Upper lobe of left lung (tissue), 6 donors: Measurements from ENCODE around the gene PARD6B. TPM values are rescaled to one million over a fixed set of nuclear protein-coding genes. Genes with fewer than 3 reads are reported as not detected.

Source experiments
- ATAC-seq, 2 donors: fragments of 200-7000 bp; cut with Tn5 transposase; one replicate each; pipeline ENCODE4 v1.9.1; 2022; ENCODE audit warnings: mild to moderate bottlenecking in 2 of 2, moderate library complexity in 2 of 2; ENCODE audit not compliant: low FRiP score in 2 of 2
- DNase-seq, 2 donors: peaks; one replicate each; pipeline ENCODE4 v3.0.0-alpha.2; 2019 to 2020
- H3K27ac ChIP-seq, 4 donors: fragments of 200-600 bp; sonication (generic); one replicate each; pipeline ENCODE4 v1.5.1; 2016 to 2019
- H3K27me3 ChIP-seq, 4 donors: fragments of 200-600 bp; sonication (generic); one replicate each; pipeline ENCODE4 v1.5.1; 2017 to 2019
- H3K36me3 ChIP-seq, 4 donors: fragments of 200-600 bp; sonication (generic); one replicate each; pipeline ENCODE4 v1.5.1; 2016 to 2019
- H3K4me1 ChIP-seq, 4 donors: fragments of 200-600 bp; sonication (generic); one replicate each; pipeline ENCODE4 v1.5.1; 2018 to 2019
- H3K4me3 ChIP-seq, 4 donors: fragments of 200-600 bp; sonication (generic); one replicate each; pipeline ENCODE4 v1.5.1; 2017 to 2019; ENCODE audit warnings: mild to moderate bottlenecking in 2 of 4, moderate library complexity in 1 of 4
- H3K9me3 ChIP-seq, 4 donors: fragments of 200-600 bp; sonication (generic); one replicate each; pipeline ENCODE4 v1.5.1; 2018 to 2019
- EP300 ChIP-seq, 4 donors: sonication (generic); formaldehyde crosslinking; IDR thresholded peaks; one replicate each; pipeline ENCODE4 v1.5.1; 2017; ENCODE audit warnings: antibody characterized with exemption in 4 of 4, control low read depth in 2 of 4
- POLR2A ChIP-seq, 4 donors: fragments of 450-650 bp; IDR thresholded peaks; one replicate each; pipeline ENCODE4 v1.5.1; 2016 to 2017; ENCODE audit warnings: antibody characterized with exemption in 4 of 4, mild to moderate bottlenecking in 2 of 4
- POLR2AphosphoS5 ChIP-seq, 2 donors: sonication (generic); formaldehyde crosslinking; IDR thresholded peaks; one replicate each; pipeline ENCODE4 v1.5.1; 2017; ENCODE audit warnings: antibody characterized with exemption in 2 of 2
- WGBS, 2 donors: methylation state at CpG; one replicate each; pipeline ENCODE4 v1.1.5; 2017 to 2018; 5-methylcytosine and 5-hydroxymethylcytosine counted together
- total RNA-seq, 6 donors: library from RNA; depleted of rRNA in 4 of 6; stranded (reverse); fragments of >200 nt in 4 of 6; gene quantifications; one replicate each; pipeline versions ENCODE4 v1.1.0 to v1.2.1, GENCODE V29; 2016 to 2021
- TF ChIP-seq, protein P1 (sequence below), 6 experiments: fragments of 450-650 bp in 4 of 6; fragments of 200-600 bp in 2 of 6; sonication (generic) in 2 of 6; IDR thresholded peaks; one replicate each; pipeline ENCODE4 v1.5.1; 2016 to 2019; ENCODE audit warnings: antibody characterized with exemption in 6 of 6
- donor health status: DM: no; HTN: no; CAD: no; lungs with moderate emphysema.
- donor health status: DM: no; HTN: yes; CAD: no; lungs with severe emphysema.

Gene PARD6B
- total RNA-seq, 6 donors from 2014 or later = 7.3 to 56.4 (median 43.4) TPM

DNA sequence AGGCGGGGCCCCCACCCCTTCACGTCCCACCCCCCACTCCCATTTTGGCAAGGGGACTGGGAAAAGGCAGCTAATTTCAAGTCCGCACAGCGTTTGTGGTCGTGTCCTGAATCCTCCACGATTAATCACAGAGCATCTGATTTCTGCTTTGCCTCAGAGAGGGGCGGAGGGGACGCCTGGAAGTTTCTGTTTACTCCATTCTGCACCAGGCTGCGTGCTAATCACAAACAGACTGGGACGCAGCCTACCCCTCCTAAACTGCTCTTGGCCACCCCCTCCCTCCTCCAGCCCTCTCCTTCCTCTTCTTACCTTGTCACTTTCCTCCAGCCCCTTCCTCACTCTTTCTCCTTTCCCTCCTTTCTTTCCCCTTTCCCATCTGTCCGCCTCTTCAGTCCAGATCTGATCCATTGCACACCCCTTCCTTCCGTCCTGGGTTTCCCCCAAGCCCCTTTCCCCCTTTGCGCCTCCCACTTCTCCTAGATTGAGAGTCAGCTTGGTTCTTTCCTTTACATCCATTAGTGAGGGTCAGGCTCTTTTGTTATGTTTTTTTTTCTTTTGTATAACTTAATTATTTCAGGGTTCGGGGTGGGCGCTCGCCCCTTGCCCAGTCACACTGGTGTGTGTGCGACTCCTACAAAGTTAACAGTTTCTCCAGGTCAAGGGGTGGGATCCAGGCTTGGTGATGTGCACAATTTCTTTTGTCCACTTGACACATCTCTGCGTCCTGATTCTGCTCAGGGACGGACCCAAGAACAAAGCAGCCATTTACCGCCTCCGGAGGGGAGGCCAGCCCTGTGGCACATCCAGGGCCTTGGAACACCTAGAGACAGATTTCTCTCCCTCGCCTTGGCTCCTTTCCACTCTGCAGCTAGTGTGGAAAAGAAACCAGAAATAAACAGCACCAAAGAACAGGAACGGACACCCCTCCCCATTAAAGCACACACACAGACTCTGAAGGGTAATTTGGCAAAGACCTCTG lies 39.5 kb upstream of the PARD6B start:
- peak in 1 of 2 donors; percentile 33 for ATAC-seq

GRCh38 chr20:50692552-50692933 lies 38.8 kb upstream of the PARD6B start:
- Histone ChIP-seq H3K27me3 (no peaks in the 10 kb centered on the region), H3K4me3 (no peak overlapping the region), H3K4me1 (peaks cover 9 to 29% (median 14%) of the 10 kb centered on the region in 4 donors), H3K9me3 (no peaks in the 10 kb centered on the region), H3K36me3 (no peaks in the 10 kb centered on the region), H3K27ac (peak overlapping the region in 1 of 4 donors; percentile 46)
- ATAC-seq (no peak), DNase-seq (no peak)
- TF ChIP-seq POLR2A (IDR thresholded peaks at IDR 0.05) = no peak
- TF ChIP-seq POLR2AphosphoS5 (IDR thresholded peaks at IDR 0.05) = no peak
- no peak for TF ChIP-seq EP300 (IDR thresholded peaks at IDR 0.05)
- TF ChIP-seq, protein P1, sequence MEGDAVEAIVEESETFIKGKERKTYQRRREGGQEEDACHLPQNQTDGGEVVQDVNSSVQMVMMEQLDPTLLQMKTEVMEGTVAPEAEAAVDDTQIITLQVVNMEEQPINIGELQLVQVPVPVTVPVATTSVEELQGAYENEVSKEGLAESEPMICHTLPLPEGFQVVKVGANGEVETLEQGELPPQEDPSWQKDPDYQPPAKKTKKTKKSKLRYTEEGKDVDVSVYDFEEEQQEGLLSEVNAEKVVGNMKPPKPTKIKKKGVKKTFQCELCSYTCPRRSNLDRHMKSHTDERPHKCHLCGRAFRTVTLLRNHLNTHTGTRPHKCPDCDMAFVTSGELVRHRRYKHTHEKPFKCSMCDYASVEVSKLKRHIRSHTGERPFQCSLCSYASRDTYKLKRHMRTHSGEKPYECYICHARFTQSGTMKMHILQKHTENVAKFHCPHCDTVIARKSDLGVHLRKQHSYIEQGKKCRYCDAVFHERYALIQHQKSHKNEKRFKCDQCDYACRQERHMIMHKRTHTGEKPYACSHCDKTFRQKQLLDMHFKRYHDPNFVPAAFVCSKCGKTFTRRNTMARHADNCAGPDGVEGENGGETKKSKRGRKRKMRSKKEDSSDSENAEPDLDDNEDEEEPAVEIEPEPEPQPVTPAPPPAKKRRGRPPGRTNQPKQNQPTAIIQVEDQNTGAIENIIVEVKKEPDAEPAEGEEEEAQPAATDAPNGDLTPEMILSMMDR (IDR thresholded peaks at IDR 0.05) = no peak
- 79 to 80% methylated on average over 2 of the region's 2 CpGs for WGBS, 2 donors

More for the DNA sequence above, 39.5 kb upstream of the PARD6B start:
- no peak for DNase-seq
- H3K4me3 ChIP-seq = peak overlapping the region in 3 of 4 donors; percentile 39 to 47 (median 46)
- TF ChIP-seq, protein P1 (IDR thresholded peaks at IDR 0.05) = no peak
- no peak for TF ChIP-seq EP300 (IDR thresholded peaks at IDR 0.05)
- TF ChIP-seq POLR2AphosphoS5 (IDR thresholded peaks at IDR 0.05) = no peak
- no peak for TF ChIP-seq POLR2A (IDR thresholded peaks at IDR 0.05)
- no peaks in the 10 kb centered on the region for H3K36me3 ChIP-seq
- WGBS, 2 donors = 33 to 42% methylated on average over 21 to 22 of the region's 23 CpGs
- H3K27ac ChIP-seq = peak overlapping the region in 3 of 4 donors; percentile 36 to 53 (median 46)
- no peaks in the 10 kb centered on the region for H3K27me3 ChIP-seq
- no peaks in the 10 kb centered on the region for H3K9me3 ChIP-seq
- peaks cover 9 to 29% (median 14%) of the 10 kb centered on the region in 4 donors for H3K4me1 ChIP-seq

DNA sequence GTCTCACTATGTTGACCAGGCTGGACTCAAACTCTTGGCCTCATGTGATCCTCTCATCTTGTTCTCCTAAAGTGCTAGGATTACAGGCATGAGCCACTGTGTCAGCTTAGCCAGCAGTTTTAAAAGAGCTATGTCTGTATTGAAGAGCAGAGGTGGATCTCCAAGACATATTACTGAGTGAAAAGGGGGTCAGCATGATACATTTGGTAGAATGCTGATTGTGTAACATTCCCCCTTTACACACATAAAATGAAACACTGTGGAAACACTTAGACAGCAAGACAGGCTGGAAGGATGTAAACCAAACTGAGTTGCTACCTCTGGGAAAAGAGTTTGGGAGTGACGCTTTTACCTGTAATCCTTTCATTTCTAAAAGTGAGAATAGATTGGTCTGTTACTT lies 38.4 kb upstream of the PARD6B start:
- no peak for ATAC-seq

DNA sequence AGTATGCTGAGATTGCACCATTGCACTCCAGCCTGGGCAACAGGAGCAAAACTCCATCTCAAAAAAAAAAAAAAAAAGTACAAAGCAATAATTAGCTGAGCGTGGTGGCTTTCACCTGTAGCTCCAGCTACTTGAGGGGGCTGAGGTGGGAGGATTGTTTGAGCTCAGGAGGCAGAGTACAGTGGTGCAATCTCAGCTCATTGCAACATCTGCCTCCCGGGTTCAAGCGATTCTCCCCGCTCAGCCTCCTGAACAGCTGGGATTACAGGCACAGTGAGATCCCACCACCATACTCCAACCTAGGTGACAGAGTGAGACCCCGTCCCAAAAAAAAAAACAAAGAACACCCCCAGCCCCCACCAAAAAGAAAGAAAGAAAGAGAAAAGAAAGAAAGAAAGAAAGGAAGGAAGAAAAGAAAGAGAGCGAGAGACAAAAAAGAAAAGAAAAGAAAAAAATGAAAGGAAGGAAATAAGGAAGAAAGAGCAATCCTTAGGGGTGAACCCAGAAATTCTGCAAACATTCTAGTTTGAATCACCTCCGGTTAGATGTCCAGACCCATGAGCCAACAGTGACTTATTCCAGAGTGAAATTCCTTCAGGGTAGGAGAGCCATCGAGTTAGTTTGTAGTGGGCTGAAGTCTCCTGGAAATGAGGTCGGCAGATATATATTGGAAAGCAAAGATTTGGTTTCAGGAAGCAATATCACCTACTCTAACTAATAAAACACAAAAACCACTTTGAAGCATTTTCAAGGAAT lies 36.8 kb upstream of the PARD6B start:
- ATAC-seq = no peak
- DNase-seq = peak in 1 of 2 donors; percentile 54
- Histone ChIP-seq H3K4me3 (no peak overlapping the region), H3K4me1 (peaks cover 9 to 28% (median 14%) of the 10 kb centered on the region in 4 donors), H3K9me3 (no peaks in the 10 kb centered on the region), H3K36me3 (no peaks in the 10 kb centered on the region), H3K27ac (peak overlapping the region in 1 of 4 donors; percentile 4), H3K27me3 (no peaks in the 10 kb centered on the region)
- 56 to 77% methylated on average over 9 of the region's 9 CpGs for WGBS, 2 donors
- TF ChIP-seq POLR2AphosphoS5 (IDR thresholded peaks at IDR 0.05) = no peak
- no peak for TF ChIP-seq POLR2A (IDR thresholded peaks at IDR 0.05)
- TF ChIP-seq EP300 (IDR thresholded peaks at IDR 0.05) = no peak
- TF ChIP-seq, protein P1 (IDR thresholded peaks at IDR 0.05) = no peak

More for the DNA sequence above, 38.4 kb upstream of the PARD6B start:
- DNase-seq = no peak
- Histone ChIP-seq H3K4me3 (no peak overlapping the region), H3K27ac (no peak overlapping the region), H3K36me3 (no peaks in the 10 kb centered on the region), H3K27me3 (no peaks in the 10 kb centered on the region), H3K9me3 (no peaks in the 10 kb centered on the region), H3K4me1 (peaks cover 9 to 29% (median 14%) of the 10 kb centered on the region in 4 donors)
- TF ChIP-seq POLR2A (IDR thresholded peaks at IDR 0.05) (no peak), EP300 (IDR thresholded peaks at IDR 0.05) (no peak), POLR2AphosphoS5 (IDR thresholded peaks at IDR 0.05) (no peak)
- TF ChIP-seq, protein P1 (IDR thresholded peaks at IDR 0.05) = no peak
- 100% methylated on average over 1 of the region's 1 CpG for WGBS, 2 donors
